ENCODE results near the gene CHRNA9.
"Not testable (repeated sequence)": the region's sequence is repeated elsewhere in the genome, so short reads cannot be mapped to it uniquely, and the experiment has no call there.

Gene CHRNA9

DNA sequence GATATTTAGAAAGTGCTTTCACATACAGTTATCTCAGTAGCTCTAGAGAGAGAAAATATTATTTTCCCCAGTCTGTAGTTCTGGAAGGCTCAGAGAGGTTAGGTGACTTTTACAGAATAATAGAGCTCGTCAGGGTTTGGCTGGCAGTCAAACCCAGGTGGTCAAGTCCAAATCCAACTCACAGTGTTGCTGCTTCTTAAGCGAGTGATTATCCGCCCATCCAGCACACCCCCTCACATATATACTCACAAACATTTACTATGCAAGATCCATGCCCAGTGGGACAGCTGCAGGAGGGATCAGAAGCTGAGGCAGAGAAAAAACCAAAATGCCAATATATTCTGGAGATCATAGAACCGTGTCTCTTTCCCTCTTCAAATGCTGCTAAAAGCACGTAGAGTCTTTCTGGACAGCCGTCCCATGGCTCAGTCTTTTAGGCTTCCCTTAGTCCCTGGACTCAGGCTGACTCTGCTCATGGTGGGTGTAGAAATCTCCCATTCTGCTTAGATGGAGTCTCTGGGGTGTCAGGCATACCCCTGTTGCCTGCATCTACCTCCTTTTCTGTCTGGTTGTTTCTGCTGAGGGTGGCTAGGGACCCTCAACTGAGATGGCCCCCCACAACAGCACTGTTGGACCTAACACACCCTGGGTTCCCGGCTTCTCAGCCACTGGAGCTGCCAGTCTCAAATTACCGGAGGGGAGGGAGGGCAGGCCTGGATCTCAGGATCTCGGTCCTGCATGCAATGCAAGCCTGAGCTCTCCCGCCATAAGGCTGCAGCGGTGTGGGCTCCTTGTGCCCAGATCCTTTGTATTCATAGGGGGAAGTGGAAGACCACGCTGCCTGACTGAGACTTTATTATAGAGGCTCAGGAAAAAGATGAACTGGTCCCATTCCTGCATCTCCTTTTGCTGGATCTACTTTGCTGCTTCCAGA lies at the start of gene CHRNA9:
CHRNA9 (plus strand) TSS at position 743 of the 934 bp plus-strand sequence; CDS start at position 878, 135 bp downstream.
- DNase-seq (ENCODE audit: low read depth in 2 of 2): no peak

- no peak for DNase-seq (ENCODE audit: low read depth in 2 of 2)
Measured at GRCh38 chr4:40285692-40286091, 49.4 kb upstream of the CHRNA9 start.

GRCh38 chr4:40288566-40288965 lies 46.6 kb upstream of the CHRNA9 start:
- DNase-seq (ENCODE audit: low read depth in 2 of 2): no peak

- no peak for DNase-seq (ENCODE audit: low read depth in 2 of 2)
Measured at GRCh38 chr4:40289366-40290188, 45.6 kb upstream of the CHRNA9 start.

GRCh38 chr4:40290611-40291186 lies 44.4 kb upstream of the CHRNA9 start:
- DNase-seq (ENCODE audit: low read depth in 2 of 2): not testable (repeated sequence)

- DNase-seq (ENCODE audit: low read depth in 2 of 2): no peak
Measured at GRCh38 chr4:40292313-40292759, 42.8 kb upstream of the CHRNA9 start.

DNA sequence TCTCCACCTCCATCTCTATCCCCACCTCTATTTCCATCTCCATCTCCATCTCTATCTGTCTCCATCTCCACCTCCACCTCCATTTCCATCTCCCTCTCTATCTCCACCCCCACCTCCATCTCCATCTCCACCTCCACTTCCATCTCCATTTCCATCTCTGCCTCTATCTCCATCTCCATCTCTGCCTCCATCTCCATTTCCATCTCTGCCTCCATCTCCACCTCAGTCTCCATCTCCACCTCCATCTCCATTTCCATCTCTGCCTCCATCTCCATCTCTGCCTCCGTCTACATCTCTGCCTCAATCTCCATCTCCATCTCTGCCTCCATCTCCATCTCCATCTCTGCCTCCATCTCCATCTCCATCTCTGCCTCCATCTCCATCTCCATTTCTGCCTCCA lies 40.8 kb upstream of the CHRNA9 start:
- DNase-seq (ENCODE audit: low read depth in 2 of 2): no peak

- DNase-seq (ENCODE audit: low read depth in 2 of 2): not testable (repeated sequence)
Measured at GRCh38 chr4:40295030-40295429, 40.1 kb upstream of the CHRNA9 start.

- DNase-seq (ENCODE audit: low read depth in 2 of 2): no peak
Measured at GRCh38 chr4:40295572-40295971, 39.6 kb upstream of the CHRNA9 start.

DNA sequence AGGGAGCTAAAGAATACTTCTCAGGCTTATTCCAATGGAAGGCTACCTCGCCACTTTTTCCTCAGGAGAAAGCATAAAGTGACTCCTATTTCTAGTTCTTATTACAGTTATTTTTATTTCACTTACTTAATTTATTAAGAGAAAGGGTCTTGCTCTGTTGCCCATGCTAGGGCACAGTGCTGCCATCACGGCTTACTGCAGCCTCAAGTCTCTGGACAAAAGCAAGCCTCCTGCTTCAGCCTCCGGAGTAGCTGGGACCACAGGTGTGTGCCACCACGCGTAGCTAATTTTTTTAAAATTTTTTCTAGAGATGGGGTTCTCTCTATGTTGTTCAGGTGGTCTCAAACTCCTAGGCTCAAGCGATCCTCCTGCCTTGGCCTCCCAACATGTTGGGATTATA lies 36.0 kb upstream of the CHRNA9 start:
- no peak for DNase-seq (ENCODE audit: low read depth in 2 of 2)

GRCh38 chr4:40299811-40300292 lies 35.3 kb upstream of the CHRNA9 start:
- DNase-seq (ENCODE audit: low read depth in 2 of 2): no peak

GRCh38 chr4:40300371-40301162 lies 34.6 kb upstream of the CHRNA9 start:
- DNase-seq (ENCODE audit: low read depth in 2 of 2): no peak

- no peak for DNase-seq (ENCODE audit: low read depth in 2 of 2)
Measured at GRCh38 chr4:40301603-40302002, 33.5 kb upstream of the CHRNA9 start.

GRCh38 chr4:40303751-40304150 lies 31.4 kb upstream of the CHRNA9 start:
- no peak for DNase-seq (ENCODE audit: low read depth in 2 of 2)

DNA sequence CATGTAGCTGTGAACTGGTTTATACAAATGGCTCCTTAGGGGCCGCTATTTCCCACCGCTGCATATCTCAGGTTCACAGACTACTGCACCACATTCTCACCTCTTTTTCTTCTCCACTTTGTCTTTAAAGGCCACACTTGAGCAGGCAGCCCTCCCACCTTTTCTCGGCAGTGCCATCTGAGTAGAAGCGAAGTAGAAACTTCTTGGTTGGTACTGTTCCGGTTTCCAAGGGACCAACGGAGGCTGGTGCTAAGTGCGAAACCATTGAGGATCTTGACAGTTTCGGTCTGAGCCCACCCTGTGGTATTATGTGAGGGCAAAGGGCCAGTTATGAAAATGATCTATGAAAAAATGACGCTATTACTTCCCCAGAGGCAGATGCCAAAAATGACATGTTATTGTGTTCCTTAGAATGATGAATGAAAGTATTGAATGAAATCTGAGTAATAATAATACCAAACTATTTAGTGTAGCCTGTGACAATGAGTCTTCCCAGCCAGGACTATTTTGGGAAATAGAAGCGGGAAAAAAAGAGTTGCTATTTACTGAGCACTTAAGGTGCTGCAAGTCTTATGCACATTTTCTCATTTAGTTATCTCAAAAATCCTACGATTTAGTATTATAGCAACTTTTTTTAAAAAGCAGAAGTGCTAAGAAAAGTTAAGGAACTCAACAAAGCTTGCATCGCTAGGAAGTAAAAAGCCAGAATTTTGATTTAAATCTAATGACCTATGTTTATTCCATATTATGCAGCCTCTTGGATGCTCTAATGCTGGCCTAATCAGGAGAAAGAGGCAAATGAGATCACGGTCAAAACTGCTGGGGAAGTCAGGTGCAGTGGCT lies 29.6 kb upstream of the CHRNA9 start:
- peak; percentile 34 to 50 for DNase-seq (ENCODE audit: low read depth in 2 of 2)

- no peak for DNase-seq (ENCODE audit: low read depth in 2 of 2)
Measured at GRCh38 chr4:40306226-40306625, 28.9 kb upstream of the CHRNA9 start.

- DNase-seq (ENCODE audit: low read depth in 2 of 2): no peak
Measured at GRCh38 chr4:40306976-40307375, 28.2 kb upstream of the CHRNA9 start.

DNA sequence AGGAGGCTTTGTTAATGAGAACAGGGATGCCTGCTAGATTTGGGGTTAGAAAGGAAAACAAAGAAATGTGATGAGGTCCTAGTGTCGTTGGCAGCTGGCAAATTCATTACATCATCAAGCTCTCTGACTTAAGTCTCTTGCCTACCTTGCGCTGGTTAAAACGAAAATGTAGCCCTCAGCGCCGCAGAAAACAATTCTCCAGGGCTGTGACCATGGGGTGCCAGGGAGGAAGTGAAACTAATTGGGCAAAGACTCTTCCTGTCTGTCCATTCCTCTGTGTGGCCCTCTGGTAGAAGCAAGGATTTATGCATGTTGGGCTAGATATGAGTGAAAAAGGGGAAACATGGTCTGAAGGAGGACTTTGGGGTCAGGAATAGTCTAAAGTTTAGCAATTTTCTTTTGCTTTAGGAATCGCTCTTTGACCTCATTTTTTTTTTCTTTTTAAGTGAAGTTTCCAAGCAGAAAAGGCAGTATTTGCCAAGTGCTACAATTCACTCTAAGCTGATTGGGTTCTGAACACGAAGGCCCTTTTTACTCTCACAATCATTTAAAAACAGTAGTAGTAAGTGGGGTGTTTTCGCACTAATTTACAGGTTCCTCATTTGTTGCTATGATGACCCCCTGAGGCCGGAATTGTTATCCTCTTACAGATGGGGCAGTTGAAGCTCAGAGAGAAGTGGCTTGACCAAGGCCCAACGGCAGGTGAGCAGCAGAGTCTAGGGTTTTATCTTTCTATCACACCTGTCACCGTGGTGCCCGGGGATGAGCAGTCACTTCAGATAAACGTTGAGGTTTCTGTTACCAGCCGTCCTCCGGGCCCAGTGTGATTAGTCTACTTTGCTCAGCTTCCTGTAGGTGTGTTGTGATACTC lies 27.3 kb upstream of the CHRNA9 start:
- peak; percentile 60 to 62 for DNase-seq (ENCODE audit: low read depth in 2 of 2)

DNA sequence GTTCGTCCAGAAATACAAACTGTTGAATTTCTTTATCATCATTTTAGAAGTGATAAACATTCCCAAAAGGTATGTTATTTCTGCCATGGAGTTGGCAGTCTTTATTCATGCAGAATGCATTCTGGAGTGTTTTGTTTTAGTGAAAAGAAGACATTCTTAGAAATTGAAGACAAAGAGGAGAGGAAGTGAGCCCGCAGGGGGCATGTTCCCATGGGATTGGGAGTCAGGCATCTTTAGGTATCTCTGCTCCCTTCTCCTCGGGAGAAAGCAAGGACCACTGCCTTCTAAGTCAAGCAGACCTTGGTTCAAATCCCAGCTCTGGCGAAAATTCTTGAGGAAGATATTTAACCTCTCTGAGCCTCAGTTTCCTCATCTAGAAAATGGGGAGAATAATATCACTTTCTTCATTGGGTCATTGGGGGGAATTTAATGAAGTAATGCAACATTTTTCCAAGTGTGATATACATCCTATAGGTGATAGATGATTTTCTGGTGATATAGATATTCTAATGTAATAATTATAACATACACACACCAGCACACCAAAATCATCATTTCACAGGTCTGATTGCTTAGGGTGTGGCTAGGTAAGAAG lies 26.5 kb upstream of the CHRNA9 start:
- no peak for DNase-seq (ENCODE audit: low read depth in 2 of 2)
